H1 (cell line): ENCODE data around the gene SLC4A1. TPM values are rescaled to one million over a fixed set of nuclear protein-coding genes. Genes with fewer than 3 reads are reported as not detected.

Experiments used
- ASH2L ChIP-seq: fragments of 200-600, 300-600 bp; sonication (generic); IDR thresholded peaks from one replicate; pipeline ENCODE4 v1.7.1; 2017; ENCODE audit warnings: low read length
- ATF2 ChIP-seq: IDR thresholded peaks from 2 replicates; pipeline ENCODE4 v1.6.1; 2012; ENCODE audit warnings: low read length, inconsistent platforms
- KDM4A ChIP-seq: IDR thresholded peaks from one replicate; pipeline ENCODE4 v1.7.1; 2012; ENCODE audit warnings: low read depth, mild to moderate bottlenecking, moderate library complexity, low read length, inconsistent platforms; ENCODE audit not compliant: severe bottlenecking
- PHF8 ChIP-seq: fragments of 200-600 bp; sonication (generic); conservative IDR thresholded peaks from 2 replicates; pipeline ENCODE4 v1.7.1; 2012; ENCODE audit warnings: low read depth, mild to moderate bottlenecking, inconsistent platforms, low read length, moderate library complexity
- POLR2A ChIP-seq, 2 experiments: IDR thresholded peaks; 1 replicate in 1 of 2; 2 replicates in 1 of 2; pipeline ENCODE4 v1.6.1; 2011; ENCODE audit warnings: low read depth in 2 of 2, low read length in 2 of 2, mild to moderate bottlenecking in 2 of 2; ENCODE audit errors: control extremely low read depth in 1 of 2
- RAD21 ChIP-seq, 2 experiments: IDR thresholded peaks in 1 of 2; conservative IDR thresholded peaks in 1 of 2; 2 replicates each; pipeline ENCODE4 v1.6.1; 2011; ENCODE audit warnings: low read depth in 2 of 2, low read length in 2 of 2, improper control_type of control experiment in 1 of 2, inconsistent platforms in 1 of 2, mild to moderate bottlenecking in 1 of 2, moderate library complexity in 1 of 2
- RBBP5 ChIP-seq: IDR thresholded peaks from 2 replicates; pipeline ENCODE4 v1.7.1; 2012; ENCODE audit warnings: low read depth, mild to moderate bottlenecking, inconsistent platforms, low read length, moderate library complexity, borderline replicate concordance
- RXRA ChIP-seq: IDR thresholded peaks from 2 replicates; pipeline ENCODE4 v1.6.1; 2011; ENCODE audit warnings: low read depth, mild to moderate bottlenecking, low read length, moderate library complexity; ENCODE audit not compliant: insufficient read depth
- polyA plus RNA-seq, 7 experiments: library from polyadenylated mRNA; depleted of rRNA in 3 of 7; stranded (reverse) in 5 of 7; unstranded in 2 of 7; fragments of >200 nt in 5 of 7; fragments of 200-250 nt in 2 of 7; gene quantifications; 1 replicate in 5 of 7; 2 replicates in 1 of 7; 4 replicates in 1 of 7; pipeline versions ENCODE4 v1.2.1 to v1.2.3, GENCODE V29; 2011 to 2013; ENCODE audit warnings: missing spikeins in 2 of 7, mixed read lengths in 2 of 7
- total RNA-seq: library from RNA; stranded (reverse); fragmentation: NEBNext Ultra II Directional; extraction: Animal tissue kit (Norgen Biotek cat#: 25700); gene quantifications from 2 replicates; pipeline ENCODE4 v1.2.1, GENCODE V29; 2021
- TF ChIP-seq, protein P1 (sequence below): fragments of 300-600 bp; sonication (generic); IDR thresholded peaks from 2 replicates; pipeline ENCODE4 v1.7.1; 2012; ENCODE audit warnings: low read length, moderate library complexity, mild to moderate bottlenecking, inconsistent platforms; ENCODE audit not compliant: insufficient replicate concordance

Gene SLC4A1
- total and polyA plus RNA-seq, 2 of the 8 experiments (the other 6 are each of a cell fraction or from before 2014, with no cell fraction given) = 0.08 TPM; not detected in 1

GRCh38 chr17:44219108-44219615 lies 48.8 kb downstream of the SLC4A1 start (continued):
- TF ChIP-seq, protein P1, sequence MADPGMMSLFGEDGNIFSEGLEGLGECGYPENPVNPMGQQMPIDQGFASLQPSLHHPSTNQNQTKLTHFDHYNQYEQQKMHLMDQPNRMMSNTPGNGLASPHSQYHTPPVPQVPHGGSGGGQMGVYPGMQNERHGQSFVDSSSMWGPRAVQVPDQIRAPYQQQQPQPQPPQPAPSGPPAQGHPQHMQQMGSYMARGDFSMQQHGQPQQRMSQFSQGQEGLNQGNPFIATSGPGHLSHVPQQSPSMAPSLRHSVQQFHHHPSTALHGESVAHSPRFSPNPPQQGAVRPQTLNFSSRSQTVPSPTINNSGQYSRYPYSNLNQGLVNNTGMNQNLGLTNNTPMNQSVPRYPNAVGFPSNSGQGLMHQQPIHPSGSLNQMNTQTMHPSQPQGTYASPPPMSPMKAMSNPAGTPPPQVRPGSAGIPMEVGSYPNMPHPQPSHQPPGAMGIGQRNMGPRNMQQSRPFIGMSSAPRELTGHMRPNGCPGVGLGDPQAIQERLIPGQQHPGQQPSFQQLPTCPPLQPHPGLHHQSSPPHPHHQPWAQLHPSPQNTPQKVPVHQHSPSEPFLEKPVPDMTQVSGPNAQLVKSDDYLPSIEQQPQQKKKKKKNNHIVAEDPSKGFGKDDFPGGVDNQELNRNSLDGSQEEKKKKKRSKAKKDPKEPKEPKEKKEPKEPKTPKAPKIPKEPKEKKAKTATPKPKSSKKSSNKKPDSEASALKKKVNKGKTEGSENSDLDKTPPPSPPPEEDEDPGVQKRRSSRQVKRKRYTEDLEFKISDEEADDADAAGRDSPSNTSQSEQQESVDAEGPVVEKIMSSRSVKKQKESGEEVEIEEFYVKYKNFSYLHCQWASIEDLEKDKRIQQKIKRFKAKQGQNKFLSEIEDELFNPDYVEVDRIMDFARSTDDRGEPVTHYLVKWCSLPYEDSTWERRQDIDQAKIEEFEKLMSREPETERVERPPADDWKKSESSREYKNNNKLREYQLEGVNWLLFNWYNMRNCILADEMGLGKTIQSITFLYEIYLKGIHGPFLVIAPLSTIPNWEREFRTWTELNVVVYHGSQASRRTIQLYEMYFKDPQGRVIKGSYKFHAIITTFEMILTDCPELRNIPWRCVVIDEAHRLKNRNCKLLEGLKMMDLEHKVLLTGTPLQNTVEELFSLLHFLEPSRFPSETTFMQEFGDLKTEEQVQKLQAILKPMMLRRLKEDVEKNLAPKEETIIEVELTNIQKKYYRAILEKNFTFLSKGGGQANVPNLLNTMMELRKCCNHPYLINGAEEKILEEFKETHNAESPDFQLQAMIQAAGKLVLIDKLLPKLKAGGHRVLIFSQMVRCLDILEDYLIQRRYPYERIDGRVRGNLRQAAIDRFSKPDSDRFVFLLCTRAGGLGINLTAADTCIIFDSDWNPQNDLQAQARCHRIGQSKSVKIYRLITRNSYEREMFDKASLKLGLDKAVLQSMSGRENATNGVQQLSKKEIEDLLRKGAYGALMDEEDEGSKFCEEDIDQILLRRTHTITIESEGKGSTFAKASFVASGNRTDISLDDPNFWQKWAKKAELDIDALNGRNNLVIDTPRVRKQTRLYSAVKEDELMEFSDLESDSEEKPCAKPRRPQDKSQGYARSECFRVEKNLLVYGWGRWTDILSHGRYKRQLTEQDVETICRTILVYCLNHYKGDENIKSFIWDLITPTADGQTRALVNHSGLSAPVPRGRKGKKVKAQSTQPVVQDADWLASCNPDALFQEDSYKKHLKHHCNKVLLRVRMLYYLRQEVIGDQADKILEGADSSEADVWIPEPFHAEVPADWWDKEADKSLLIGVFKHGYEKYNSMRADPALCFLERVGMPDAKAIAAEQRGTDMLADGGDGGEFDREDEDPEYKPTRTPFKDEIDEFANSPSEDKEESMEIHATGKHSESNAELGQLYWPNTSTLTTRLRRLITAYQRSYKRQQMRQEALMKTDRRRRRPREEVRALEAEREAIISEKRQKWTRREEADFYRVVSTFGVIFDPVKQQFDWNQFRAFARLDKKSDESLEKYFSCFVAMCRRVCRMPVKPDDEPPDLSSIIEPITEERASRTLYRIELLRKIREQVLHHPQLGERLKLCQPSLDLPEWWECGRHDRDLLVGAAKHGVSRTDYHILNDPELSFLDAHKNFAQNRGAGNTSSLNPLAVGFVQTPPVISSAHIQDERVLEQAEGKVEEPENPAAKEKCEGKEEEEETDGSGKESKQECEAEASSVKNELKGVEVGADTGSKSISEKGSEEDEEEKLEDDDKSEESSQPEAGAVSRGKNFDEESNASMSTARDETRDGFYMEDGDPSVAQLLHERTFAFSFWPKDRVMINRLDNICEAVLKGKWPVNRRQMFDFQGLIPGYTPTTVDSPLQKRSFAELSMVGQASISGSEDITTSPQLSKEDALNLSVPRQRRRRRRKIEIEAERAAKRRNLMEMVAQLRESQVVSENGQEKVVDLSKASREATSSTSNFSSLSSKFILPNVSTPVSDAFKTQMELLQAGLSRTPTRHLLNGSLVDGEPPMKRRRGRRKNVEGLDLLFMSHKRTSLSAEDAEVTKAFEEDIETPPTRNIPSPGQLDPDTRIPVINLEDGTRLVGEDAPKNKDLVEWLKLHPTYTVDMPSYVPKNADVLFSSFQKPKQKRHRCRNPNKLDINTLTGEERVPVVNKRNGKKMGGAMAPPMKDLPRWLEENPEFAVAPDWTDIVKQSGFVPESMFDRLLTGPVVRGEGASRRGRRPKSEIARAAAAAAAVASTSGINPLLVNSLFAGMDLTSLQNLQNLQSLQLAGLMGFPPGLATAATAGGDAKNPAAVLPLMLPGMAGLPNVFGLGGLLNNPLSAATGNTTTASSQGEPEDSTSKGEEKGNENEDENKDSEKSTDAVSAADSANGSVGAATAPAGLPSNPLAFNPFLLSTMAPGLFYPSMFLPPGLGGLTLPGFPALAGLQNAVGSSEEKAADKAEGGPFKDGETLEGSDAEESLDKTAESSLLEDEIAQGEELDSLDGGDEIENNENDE = no peak
- TF ChIP-seq ATF2 (no peak), KDM4A (peak; percentile 45), RXRA (no peak), RBBP5 (peak; percentile 83; the same call in 1 of the 2 replicates), RAD21 (IDR thresholded peaks at IDR 0.05 in 1 of 2, conservative IDR thresholded peaks at IDR 0.05 in 1 of 2; ENCODE audit: low read depth in 2 of 2, low read length in 2 of 2) (peak; percentile 11 to 30; a peak in 2 of 4 replicates), PHF8 (peak; percentile 37; the same call in 1 of the 2 replicates), ASH2L (no peak), POLR2A (IDR thresholded peaks at IDR 0.05; ENCODE audit: control extremely low read depth in 1 of 2, low read depth in 2 of 2, low read length in 2 of 2) (peak in 1 of 2 experiments; percentile 49; a peak in 2 of 3 replicates)
